Transverse colon (tissue), 4 donors: ENCODE results near the gene MLF2.

Experiments
- POLR2A ChIP-seq: fragments of 450-650 bp; IDR thresholded peaks from one replicate; pipeline ENCODE4 v1.6.1; 2016; ENCODE audit warnings: antibody characterized with exemption, mild to moderate bottlenecking, moderate library complexity
- POLR2AphosphoS5 ChIP-seq, 3 donors: sonication (generic); formaldehyde crosslinking; IDR thresholded peaks; one replicate each; pipeline ENCODE4 v1.6.1; 2016; ENCODE audit warnings: antibody characterized with exemption in 3 of 3
- TF ChIP-seq, protein P1 (sequence below), 5 experiments: fragments of 200-600 bp in 3 of 5; fragments of 450-650 bp in 2 of 5; sonication (generic) in 3 of 5; IDR thresholded peaks; 1 replicate in 2 of 5; 2 replicates in 3 of 5; pipeline ENCODE4 v1.5.1; 2016 to 2017; ENCODE audit warnings: antibody characterized with exemption in 5 of 5, inconsistent platforms in 3 of 5, mild to moderate bottlenecking in 2 of 5, moderate library complexity in 1 of 5

DNA sequence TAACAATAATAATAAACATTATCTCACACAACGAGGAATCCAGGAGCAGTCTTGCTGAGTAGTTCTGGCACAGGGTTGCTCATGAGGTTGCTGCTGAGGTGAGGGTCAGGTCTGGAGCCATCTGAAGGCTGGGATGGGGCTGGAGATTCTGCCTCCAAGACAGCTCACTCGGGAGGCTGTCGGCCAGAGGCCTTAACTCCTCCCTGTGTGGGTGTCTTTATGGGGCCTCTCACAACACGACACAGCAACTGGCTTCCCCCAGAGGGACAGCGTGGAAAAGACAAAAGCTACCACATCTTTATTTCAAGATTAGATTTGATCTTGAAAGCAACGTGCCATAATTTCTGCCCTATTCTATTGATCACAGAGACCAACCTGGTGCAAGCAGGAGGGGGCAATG, 29.2 kb upstream of the MLF2 start:
- no peak for TF ChIP-seq POLR2A
- TF ChIP-seq POLR2AphosphoS5 (IDR thresholded peaks at IDR 0.05), result no peak
- TF ChIP-seq, protein P1, sequence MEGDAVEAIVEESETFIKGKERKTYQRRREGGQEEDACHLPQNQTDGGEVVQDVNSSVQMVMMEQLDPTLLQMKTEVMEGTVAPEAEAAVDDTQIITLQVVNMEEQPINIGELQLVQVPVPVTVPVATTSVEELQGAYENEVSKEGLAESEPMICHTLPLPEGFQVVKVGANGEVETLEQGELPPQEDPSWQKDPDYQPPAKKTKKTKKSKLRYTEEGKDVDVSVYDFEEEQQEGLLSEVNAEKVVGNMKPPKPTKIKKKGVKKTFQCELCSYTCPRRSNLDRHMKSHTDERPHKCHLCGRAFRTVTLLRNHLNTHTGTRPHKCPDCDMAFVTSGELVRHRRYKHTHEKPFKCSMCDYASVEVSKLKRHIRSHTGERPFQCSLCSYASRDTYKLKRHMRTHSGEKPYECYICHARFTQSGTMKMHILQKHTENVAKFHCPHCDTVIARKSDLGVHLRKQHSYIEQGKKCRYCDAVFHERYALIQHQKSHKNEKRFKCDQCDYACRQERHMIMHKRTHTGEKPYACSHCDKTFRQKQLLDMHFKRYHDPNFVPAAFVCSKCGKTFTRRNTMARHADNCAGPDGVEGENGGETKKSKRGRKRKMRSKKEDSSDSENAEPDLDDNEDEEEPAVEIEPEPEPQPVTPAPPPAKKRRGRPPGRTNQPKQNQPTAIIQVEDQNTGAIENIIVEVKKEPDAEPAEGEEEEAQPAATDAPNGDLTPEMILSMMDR (IDR thresholded peaks at IDR 0.05), result no peak
